AG04450 (cell line): ENCODE measurements around the gene SLC15A2. TPM values are rescaled to one million over a fixed set of nuclear protein-coding genes. Genes with fewer than 3 reads are reported as not detected.
"Not testable (repeated sequence)": the region's sequence is repeated elsewhere in the genome, so short reads cannot be mapped to it uniquely, and the experiment has no call there.

Experiments
- CTCF ChIA-PET: fragments of 300-600, 350-600 bp; formaldehyde crosslinking; extraction: SDS; loops from one replicate; lab custom pipeline; 2022; ENCODE audit warnings: antibody characterized with exemption, inconsistent platforms; lab: Charles Lee
- POLR2A ChIA-PET: fragments of 350-600 bp; formaldehyde crosslinking; extraction: SDS; loops from one replicate; lab custom pipeline; 2021; ENCODE audit warnings: antibody characterized with exemption, inconsistent platforms; lab: Yijun Ruan, JAX
- DNase-seq: peaks from one replicate; pipeline ENCODE4 v3.0.0-alpha.2; 2011; ENCODE audit warnings: low read depth, low spot score
- H3K27ac ChIP-seq: one replicate; pipeline ENCODE4 v1.5.1; 2012; ENCODE audit warnings: low read depth, low read length, control low read depth
- H3K27me3 ChIP-seq: one replicate; pipeline ENCODE4 v1.6.0; 2012; ENCODE audit warnings: low read length; ENCODE audit not compliant: control insufficient read depth, insufficient read depth
- H3K4me3 ChIP-seq: 2 replicates; pipeline ENCODE4 v1.5.1; 2011; ENCODE audit warnings: mild to moderate bottlenecking, low read depth, low read length, control low read depth
- H3K9me3 ChIP-seq: 2 replicates; pipeline ENCODE4 v1.5.1; 2012; ENCODE audit warnings: low read length; ENCODE audit not compliant: control insufficient read depth, insufficient read depth
- polyA plus RNA-seq: library from polyadenylated mRNA; depleted of rRNA; stranded (reverse); fragments of >200 nt; gene quantifications from 2 replicates; pipeline ENCODE4 v1.2.3, GENCODE V29; 2011
- TF ChIP-seq, protein P1 (sequence below): IDR thresholded peaks from 2 replicates; pipeline ENCODE4 v1.5.1; 2011; ENCODE audit warnings: low read depth, low read length, control low read depth, inconsistent platforms

Gene SLC15A2
- polyA plus RNA-seq, 1 experiment, result 0.63 TPM

- Histone ChIP-seq H3K27ac (no peak overlapping the region), H3K9me3 (no peaks in the 10 kb centered on the region), H3K27me3 (no peaks in the 10 kb centered on the region), H3K4me3 (no peak overlapping the region)
- TF ChIP-seq, protein P1, sequence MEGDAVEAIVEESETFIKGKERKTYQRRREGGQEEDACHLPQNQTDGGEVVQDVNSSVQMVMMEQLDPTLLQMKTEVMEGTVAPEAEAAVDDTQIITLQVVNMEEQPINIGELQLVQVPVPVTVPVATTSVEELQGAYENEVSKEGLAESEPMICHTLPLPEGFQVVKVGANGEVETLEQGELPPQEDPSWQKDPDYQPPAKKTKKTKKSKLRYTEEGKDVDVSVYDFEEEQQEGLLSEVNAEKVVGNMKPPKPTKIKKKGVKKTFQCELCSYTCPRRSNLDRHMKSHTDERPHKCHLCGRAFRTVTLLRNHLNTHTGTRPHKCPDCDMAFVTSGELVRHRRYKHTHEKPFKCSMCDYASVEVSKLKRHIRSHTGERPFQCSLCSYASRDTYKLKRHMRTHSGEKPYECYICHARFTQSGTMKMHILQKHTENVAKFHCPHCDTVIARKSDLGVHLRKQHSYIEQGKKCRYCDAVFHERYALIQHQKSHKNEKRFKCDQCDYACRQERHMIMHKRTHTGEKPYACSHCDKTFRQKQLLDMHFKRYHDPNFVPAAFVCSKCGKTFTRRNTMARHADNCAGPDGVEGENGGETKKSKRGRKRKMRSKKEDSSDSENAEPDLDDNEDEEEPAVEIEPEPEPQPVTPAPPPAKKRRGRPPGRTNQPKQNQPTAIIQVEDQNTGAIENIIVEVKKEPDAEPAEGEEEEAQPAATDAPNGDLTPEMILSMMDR, result no peak
- CTCF ChIA-PET, result no interaction called here
- peak; percentile 13 for DNase-seq
- POLR2A ChIA-PET, result no interaction called here
Observed at GRCh38 chr3:121918779-121919483, 24.7 kb downstream of the SLC15A2 start.

GRCh38 chr3:121924734-121925133 lies 30.5 kb downstream of the SLC15A2 start:
- no peak for DNase-seq
- Histone ChIP-seq H3K27me3 (no peaks in the 10 kb centered on the region), H3K9me3 (no peaks in the 10 kb centered on the region), H3K27ac (no peak overlapping the region), H3K4me3 (no peak overlapping the region)
- TF ChIP-seq, protein P1, result no peak
- ChIA-PET POLR2A (no interaction called here), CTCF (no interaction called here)

- Histone ChIP-seq H3K9me3 (no peaks in the 10 kb centered on the region), H3K4me3 (no peak overlapping the region), H3K27me3 (no peaks in the 10 kb centered on the region), H3K27ac (no peak overlapping the region)
- POLR2A ChIA-PET, result no interaction called here
- CTCF ChIA-PET, result no interaction called here
- TF ChIP-seq, protein P1, result no peak
- DNase-seq, result no peak
Observed at GRCh38 chr3:121926380-121926779, 32.2 kb downstream of the SLC15A2 start.

DNA sequence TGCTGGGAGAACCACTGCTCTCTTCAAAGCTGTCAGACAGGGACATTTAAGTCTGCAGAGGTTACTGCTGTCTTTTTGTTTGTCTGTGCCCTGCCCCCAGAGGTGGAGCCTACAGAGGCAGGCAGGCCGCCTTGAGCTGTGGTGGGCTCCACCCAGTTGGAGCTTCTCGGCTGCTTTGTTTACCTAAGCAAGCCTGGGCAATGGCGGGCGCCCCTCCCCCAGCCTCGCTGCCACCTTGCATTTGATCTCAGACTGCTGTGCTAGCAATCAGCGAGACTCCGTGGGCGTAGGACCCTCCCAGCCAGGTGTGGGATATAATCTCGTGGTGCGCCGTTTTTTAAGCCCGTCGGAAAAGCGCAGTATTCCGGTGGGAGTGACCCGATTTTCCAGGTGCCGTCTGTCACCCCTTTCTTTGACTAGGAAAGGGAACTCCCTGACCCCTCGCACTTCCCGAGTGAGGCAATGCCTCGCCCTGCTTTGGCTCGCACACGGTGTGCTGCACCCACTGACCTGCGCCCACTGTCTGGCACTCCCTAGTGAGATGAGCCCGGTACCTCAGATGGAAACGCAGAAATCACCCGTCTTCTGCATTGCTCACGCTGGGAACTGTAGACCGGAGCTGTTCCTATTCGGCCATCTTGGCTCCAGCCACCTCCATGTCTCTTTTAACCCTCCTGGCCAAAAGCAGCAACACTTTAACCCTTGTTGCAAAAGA lies 44.1 kb downstream of the SLC15A2 start:
- H3K27me3 ChIP-seq, DNase-seq, H3K4me3 ChIP-seq, H3K27ac ChIP-seq, POLR2A ChIA-PET, CTCF ChIA-PET, H3K9me3 ChIP-seq: not testable (repeated sequence)

DNA sequence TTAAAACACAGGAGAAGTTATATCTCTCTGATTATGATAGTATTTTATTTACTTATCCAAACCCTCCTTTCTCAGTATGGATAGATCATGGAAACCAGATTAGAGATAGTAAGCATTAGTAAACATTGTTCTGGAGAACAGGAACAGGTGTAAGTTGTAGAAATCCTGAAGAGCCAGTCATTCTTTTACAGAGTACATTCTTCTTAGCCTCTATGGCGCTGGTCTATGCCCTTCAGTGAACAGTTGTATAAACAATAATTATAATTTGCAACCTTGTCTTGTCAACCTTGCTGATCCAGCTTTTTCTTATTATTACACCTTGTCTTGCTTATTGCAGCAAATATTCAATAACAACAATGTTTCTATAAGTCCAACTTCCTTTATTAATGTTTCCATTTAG lies 47.4 kb downstream of the SLC15A2 start:
- H3K9me3 ChIP-seq, result no peaks in the 10 kb centered on the region
- no peak overlapping the region for H3K4me3 ChIP-seq
- TF ChIP-seq, protein P1, result no peak
- CTCF ChIA-PET, result no interaction called here
- no peak overlapping the region for H3K27ac ChIP-seq
- DNase-seq, result no peak
- POLR2A ChIA-PET, result no interaction called here
- no peaks in the 10 kb centered on the region for H3K27me3 ChIP-seq
